ENCODE results near the gene GDI2. TPM values are rescaled to one million over a fixed set of nuclear protein-coding genes. Genes with fewer than 3 reads are reported as not detected.

Gene GDI2
- total and polyA plus RNA-seq, 2 of the 13 experiments (the other 11 are each of a cell fraction or from before 2014, with no cell fraction given) = 153 to 477 TPM

DNA sequence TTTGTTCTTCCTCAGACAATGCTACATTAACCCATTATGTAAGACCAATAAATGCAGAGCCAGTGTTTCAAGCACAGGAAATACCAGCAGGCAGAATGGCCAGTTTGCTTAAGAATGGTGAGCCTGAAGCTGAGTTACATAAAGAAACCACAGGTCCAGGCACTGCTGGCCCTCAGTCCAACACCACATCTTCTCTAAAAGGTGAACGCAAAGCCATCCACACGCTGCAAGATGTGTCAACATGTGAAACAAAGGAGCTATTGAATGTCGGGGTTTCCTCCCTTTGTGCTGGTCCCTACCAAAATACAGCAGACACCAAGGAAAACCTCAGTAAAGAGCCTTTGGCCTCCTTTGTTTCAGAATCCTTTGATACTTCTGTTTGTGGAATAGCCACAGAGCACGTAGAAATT, 64.8 kb downstream of the GDI2 start (continued):
- TF ChIP-seq, protein P1, sequence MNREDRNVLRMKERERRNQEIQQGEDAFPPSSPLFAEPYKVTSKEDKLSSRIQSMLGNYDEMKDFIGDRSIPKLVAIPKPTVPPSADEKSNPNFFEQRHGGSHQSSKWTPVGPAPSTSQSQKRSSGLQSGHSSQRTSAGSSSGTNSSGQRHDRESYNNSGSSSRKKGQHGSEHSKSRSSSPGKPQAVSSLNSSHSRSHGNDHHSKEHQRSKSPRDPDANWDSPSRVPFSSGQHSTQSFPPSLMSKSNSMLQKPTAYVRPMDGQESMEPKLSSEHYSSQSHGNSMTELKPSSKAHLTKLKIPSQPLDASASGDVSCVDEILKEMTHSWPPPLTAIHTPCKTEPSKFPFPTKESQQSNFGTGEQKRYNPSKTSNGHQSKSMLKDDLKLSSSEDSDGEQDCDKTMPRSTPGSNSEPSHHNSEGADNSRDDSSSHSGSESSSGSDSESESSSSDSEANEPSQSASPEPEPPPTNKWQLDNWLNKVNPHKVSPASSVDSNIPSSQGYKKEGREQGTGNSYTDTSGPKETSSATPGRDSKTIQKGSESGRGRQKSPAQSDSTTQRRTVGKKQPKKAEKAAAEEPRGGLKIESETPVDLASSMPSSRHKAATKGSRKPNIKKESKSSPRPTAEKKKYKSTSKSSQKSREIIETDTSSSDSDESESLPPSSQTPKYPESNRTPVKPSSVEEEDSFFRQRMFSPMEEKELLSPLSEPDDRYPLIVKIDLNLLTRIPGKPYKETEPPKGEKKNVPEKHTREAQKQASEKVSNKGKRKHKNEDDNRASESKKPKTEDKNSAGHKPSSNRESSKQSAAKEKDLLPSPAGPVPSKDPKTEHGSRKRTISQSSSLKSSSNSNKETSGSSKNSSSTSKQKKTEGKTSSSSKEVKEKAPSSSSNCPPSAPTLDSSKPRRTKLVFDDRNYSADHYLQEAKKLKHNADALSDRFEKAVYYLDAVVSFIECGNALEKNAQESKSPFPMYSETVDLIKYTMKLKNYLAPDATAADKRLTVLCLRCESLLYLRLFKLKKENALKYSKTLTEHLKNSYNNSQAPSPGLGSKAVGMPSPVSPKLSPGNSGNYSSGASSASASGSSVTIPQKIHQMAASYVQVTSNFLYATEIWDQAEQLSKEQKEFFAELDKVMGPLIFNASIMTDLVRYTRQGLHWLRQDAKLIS (CRISPR knock-in tag; IDR thresholded peaks at IDR 0.05) = no peak
- TF ChIP-seq ZFP1 (CRISPR knock-in tag; IDR thresholded peaks at IDR 0.05) (no peak), PAWR (CRISPR knock-in tag; IDR thresholded peaks at IDR 0.05; ENCODE audit: borderline replicate concordance) (no peak), TBX3 (IDR thresholded peaks at IDR 0.05; ENCODE audit: borderline replicate concordance) (0 out of 2 replicates have a peak, but pooled peaks have one; percentile 28), ZNF496 (CRISPR knock-in tag; IDR thresholded peaks at IDR 0.05; ENCODE audit: insufficient replicate concordance) (no peak), AKAP8 (CRISPR knock-in tag; IDR thresholded peaks at IDR 0.05) (no peak), YEATS2 (CRISPR knock-in tag; IDR thresholded peaks at IDR 0.05; ENCODE audit: borderline replicate concordance) (no peak), NBN (conservative IDR thresholded peaks at IDR 0.05) (no peak), ZNF569 (CRISPR knock-in tag; IDR thresholded peaks at IDR 0.05; ENCODE audit: borderline replicate concordance) (no peak), ZNF121 (CRISPR knock-in tag; IDR thresholded peaks at IDR 0.05) (no peak), SMAD9 (CRISPR knock-in tag; IDR thresholded peaks at IDR 0.05) (no peak), JARID2 (CRISPR knock-in tag; IDR thresholded peaks at IDR 0.05; ENCODE audit: insufficient replicate concordance) (no peak), ZSCAN29 (CRISPR knock-in tag; conservative IDR thresholded peaks at IDR 0.05) (no peak), ZNF619 (CRISPR knock-in tag; IDR thresholded peaks at IDR 0.05) (no peak), MEF2D (CRISPR knock-in tag; IDR thresholded peaks at IDR 0.05) (peak; percentile 45; the same call in 1 of the 2 replicates), ZNF724P (CRISPR knock-in tag; IDR thresholded peaks at IDR 0.05; ENCODE audit: borderline replicate concordance) (no peak), ARHGAP35 (CRISPR knock-in tag; IDR thresholded peaks at IDR 0.05; ENCODE audit: borderline replicate concordance) (no peak), FOXP1 (IDR thresholded peaks at IDR 0.05) (no peak), FOXP1 (CRISPR knock-in tag; IDR thresholded peaks at IDR 0.05) (peak; percentile 18; the same call in 1 of the 2 replicates), RXRB (CRISPR knock-in tag; IDR thresholded peaks at IDR 0.05; ENCODE audit: borderline replicate concordance) (peak; percentile 56; the same call in 1 of the 2 replicates), ZNF430 (CRISPR knock-in tag; IDR thresholded peaks at IDR 0.05) (no peak)
- TF ChIP-seq, protein P2, sequence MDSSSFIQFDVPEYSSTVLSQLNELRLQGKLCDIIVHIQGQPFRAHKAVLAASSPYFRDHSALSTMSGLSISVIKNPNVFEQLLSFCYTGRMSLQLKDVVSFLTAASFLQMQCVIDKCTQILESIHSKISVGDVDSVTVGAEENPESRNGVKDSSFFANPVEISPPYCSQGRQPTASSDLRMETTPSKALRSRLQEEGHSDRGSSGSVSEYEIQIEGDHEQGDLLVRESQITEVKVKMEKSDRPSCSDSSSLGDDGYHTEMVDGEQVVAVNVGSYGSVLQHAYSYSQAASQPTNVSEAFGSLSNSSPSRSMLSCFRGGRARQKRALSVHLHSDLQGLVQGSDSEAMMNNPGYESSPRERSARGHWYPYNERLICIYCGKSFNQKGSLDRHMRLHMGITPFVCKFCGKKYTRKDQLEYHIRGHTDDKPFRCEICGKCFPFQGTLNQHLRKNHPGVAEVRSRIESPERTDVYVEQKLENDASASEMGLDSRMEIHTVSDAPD (CRISPR knock-in tag; IDR thresholded peaks at IDR 0.05) = peak; percentile 64; the same call in 1 of the 2 replicates
- TF ChIP-seq, protein P3, sequence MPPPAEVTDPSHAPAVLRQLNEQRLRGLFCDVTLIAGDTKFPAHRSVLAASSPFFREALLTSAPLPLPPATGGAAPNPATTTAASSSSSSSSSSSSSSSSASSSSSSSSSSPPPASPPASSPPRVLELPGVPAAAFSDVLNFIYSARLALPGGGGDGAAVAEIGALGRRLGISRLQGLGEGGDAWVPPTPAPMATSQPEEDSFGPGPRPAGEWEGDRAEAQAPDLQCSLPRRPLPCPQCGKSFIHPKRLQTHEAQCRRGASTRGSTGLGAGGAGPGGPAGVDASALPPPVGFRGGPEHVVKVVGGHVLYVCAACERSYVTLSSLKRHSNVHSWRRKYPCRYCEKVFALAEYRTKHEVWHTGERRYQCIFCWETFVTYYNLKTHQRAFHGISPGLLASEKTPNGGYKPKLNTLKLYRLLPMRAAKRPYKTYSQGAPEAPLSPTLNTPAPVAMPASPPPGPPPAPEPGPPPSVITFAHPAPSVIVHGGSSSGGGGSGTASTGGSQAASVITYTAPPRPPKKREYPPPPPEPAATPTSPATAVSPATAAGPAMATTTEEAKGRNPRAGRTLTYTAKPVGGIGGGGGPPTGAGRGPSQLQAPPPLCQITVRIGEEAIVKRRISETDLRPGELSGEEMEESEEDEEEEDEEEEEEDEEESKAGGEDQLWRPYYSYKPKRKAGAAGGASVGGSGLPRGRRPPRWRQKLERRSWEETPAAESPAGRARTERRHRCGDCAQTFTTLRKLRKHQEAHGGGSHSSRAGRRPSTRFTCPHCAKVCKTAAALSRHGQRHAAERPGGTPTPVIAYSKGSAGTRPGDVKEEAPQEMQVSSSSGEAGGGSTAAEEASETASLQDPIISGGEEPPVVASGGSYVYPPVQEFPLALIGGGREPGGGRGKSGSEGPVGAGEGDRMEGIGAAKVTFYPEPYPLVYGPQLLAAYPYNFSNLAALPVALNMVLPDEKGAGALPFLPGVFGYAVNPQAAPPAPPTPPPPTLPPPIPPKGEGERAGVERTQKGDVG (CRISPR knock-in tag; IDR thresholded peaks at IDR 0.05; ENCODE audit: borderline replicate concordance) = peak; percentile 54; the same call in 1 of the 2 replicates
